Measurements from ENCODE around the gene VTI1A.

GRCh38 chr10:112491144-112491543 is 44.1 kb downstream of the VTI1A start:
- no peak for TF ChIP-seq POLR2AphosphoS5 (IDR thresholded peaks at IDR 0.05; ENCODE audit: borderline replicate concordance, low read depth, low read length)
- no peak for TF ChIP-seq EZH2 (IDR thresholded peaks at IDR 0.05)

Data from SK-N-MC (cell line).